SU-DHL-6 (cell line): Measurements from ENCODE around the gene LRRC37A3.
"Not testable (repeated sequence)": the region's sequence is repeated elsewhere in the genome, so short reads cannot be mapped to it uniquely, and the experiment has no call there.

Source experiments
- EZH2phosphoT487 ChIP-seq: fragments of 200-600 bp; sonication (generic), shearing (Covaris generic); conservative IDR thresholded peaks from 2 replicates; pipeline ENCODE4 v1.6.1; 2018; ENCODE audit warnings: mild to moderate bottlenecking, antibody characterized with exemption, low read length, moderate library complexity, mixed read lengths
- TF ChIP-seq, protein P1 (sequence below): fragments of 200-600 bp; sonication (generic); IDR thresholded peaks from one replicate; pipeline ENCODE4 v1.5.1; 2017; ENCODE audit warnings: antibody characterized with exemption, mild to moderate bottlenecking, low read length, moderate library complexity; ENCODE audit not compliant: insufficient read depth, poor library complexity, severe bottlenecking

DNA sequence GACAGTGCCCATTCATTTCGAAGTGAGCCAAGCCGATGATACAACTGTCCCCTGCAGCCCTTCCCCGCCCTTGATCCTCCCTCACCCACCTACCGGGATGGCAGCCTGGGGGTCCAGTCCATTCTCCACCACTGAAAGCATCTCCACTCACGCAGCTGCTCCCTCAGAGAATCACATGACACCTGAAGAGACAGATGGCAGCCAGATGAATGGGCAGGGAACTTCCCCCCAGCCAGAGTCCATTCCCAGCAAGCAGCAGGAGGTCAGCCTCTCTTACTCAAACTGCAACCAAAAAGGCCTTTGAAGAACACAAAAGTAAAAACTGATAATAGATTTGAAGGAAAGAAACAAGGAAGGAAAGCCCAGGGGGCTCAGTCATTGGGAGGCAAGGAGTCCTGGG, 90.2 kb downstream of the LRRC37A3 start:
- TF ChIP-seq, protein P1, sequence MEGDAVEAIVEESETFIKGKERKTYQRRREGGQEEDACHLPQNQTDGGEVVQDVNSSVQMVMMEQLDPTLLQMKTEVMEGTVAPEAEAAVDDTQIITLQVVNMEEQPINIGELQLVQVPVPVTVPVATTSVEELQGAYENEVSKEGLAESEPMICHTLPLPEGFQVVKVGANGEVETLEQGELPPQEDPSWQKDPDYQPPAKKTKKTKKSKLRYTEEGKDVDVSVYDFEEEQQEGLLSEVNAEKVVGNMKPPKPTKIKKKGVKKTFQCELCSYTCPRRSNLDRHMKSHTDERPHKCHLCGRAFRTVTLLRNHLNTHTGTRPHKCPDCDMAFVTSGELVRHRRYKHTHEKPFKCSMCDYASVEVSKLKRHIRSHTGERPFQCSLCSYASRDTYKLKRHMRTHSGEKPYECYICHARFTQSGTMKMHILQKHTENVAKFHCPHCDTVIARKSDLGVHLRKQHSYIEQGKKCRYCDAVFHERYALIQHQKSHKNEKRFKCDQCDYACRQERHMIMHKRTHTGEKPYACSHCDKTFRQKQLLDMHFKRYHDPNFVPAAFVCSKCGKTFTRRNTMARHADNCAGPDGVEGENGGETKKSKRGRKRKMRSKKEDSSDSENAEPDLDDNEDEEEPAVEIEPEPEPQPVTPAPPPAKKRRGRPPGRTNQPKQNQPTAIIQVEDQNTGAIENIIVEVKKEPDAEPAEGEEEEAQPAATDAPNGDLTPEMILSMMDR = not testable (repeated sequence)
- TF ChIP-seq EZH2phosphoT487 = not testable (repeated sequence)
